Activated B cell treated with CpG ODN at 0.5 μM for 24 hours (primary cell): Measurements from ENCODE around the gene NRF1. TPM values are rescaled to one million over a fixed set of nuclear protein-coding genes. Genes with fewer than 3 reads are reported as not detected.

Experiments used
- ATAC-seq: fragments of 200-7000 bp; cut with Tn5 transposase; one replicate; pipeline ENCODE4 v1.10.0; 2021; ENCODE audit warnings: low read depth, mild to moderate bottlenecking, moderate library complexity
- CTCF ChIA-PET: fragments of 350-600 bp; sonication (Branson Sonifier 250); formaldehyde crosslinking; loops from one replicate; lab custom pipeline; 2021; ENCODE audit warnings: antibody characterized with exemption; lab: Charles Lee
- POLR2A ChIA-PET: fragments of 350-600 bp; sonication (Branson Sonifier 250); formaldehyde crosslinking; loops from one replicate; lab custom pipeline; 2021; ENCODE audit warnings: antibody characterized with exemption; lab: Charles Lee
- DNase-seq: peaks from one replicate; pipeline ENCODE4 v3.0.0; 2022
- H3K27ac Mint-ChIP-seq: one replicate; pipeline ENCODE4 v1.8.0; 2020; ENCODE audit warnings: mixed read lengths
- H3K27me3 Mint-ChIP-seq: one replicate; pipeline ENCODE4 v1.8.0; 2021; ENCODE audit warnings: mixed read lengths
- H3K36me3 Mint-ChIP-seq: one replicate; pipeline ENCODE4 v1.8.0; 2021; ENCODE audit warnings: low read depth, mixed read lengths
- H3K4me1 Mint-ChIP-seq: one replicate; pipeline ENCODE4 v1.8.0; 2021; ENCODE audit warnings: mixed read lengths
- H3K4me3 Mint-ChIP-seq: one replicate; pipeline ENCODE4 v1.8.0; 2020; ENCODE audit warnings: mild to moderate bottlenecking, mixed read lengths
- H3K9me3 Mint-ChIP-seq: one replicate; pipeline ENCODE4 v1.8.0; 2020; ENCODE audit warnings: mixed read lengths
- CTCF ChIP-seq: fragments of 200-600 bp; IDR thresholded peaks from one replicate; pipeline ENCODE4 v1.8.0; 2022; ENCODE audit warnings: antibody characterized with exemption, mild to moderate bottlenecking
- intact Hi-C: fragments of 100-400 bp; cut with micrococcal nuclease; formaldehyde crosslinking; loops from one replicate; pipeline ENCODE4 v1.15.1; 2024
- total RNA-seq: library from RNA; stranded (reverse); gene quantifications from 2 replicates; pipeline ENCODE4 v1.2.3, GENCODE V29; 2022

NRF1 gene
- total RNA-seq, 1 donor from 2014 or later: 27.4 TPM

- CTCF ChIA-PET: interaction anchor here (1.3 to 2.0 kb wide), 2 partner anchors 18 to 26 kb away, joined by 6 read pairs; no protein-coding TSS in a partner anchor
- no peak overlapping the region for H3K27ac Mint-ChIP-seq
- intact Hi-C loops: loop anchor here (10.0 kb wide), 2 partner anchors 392 to 682 kb away; partner anchors contain the start of genes AHCYL2 and IRF5
Observed at GRCh38 chr7:129617178-129617577, 5.7 kb downstream of the NRF1 start.

GRCh38 chr7:129617652-129618051, 6.1 kb downstream of the NRF1 start:
- DNase-seq (no peak), ATAC-seq (no peak)
- Mint-ChIP-seq H3K27me3 (no peaks in the 10 kb centered on the region), H3K4me3 (no peak overlapping the region), H3K36me3 (peaks cover 7% of the 10 kb centered on the region), H3K4me1 (peaks cover 68% of the 10 kb centered on the region), H3K9me3 (no peaks in the 10 kb centered on the region), H3K27ac (no peak overlapping the region)
- intact Hi-C loops: loop anchor here (10.0 kb wide), 2 partner anchors 393 to 683 kb away; partner anchors contain the start of genes AHCYL2 and IRF5
- POLR2A ChIA-PET: no interaction called here
- CTCF ChIA-PET: interaction anchor here (2.0 kb wide), 1 partner anchor 17 kb away, joined by 6 read pairs; no protein-coding TSS in a partner anchor
- no peak for TF ChIP-seq CTCF

More at GRCh38 chr7:129617178-129617577, 5.7 kb downstream of the NRF1 start:
- Mint-ChIP-seq H3K4me1 (peaks cover 70% of the 10 kb centered on the region), H3K36me3 (peaks cover 9% of the 10 kb centered on the region), H3K4me3 (no peak overlapping the region), H3K27me3 (no peaks in the 10 kb centered on the region), H3K9me3 (no peaks in the 10 kb centered on the region)
- POLR2A ChIA-PET: no interaction called here
- no peak for TF ChIP-seq CTCF
- DNase-seq (no peak), ATAC-seq (no peak)

- Mint-ChIP-seq H3K27ac (no peak overlapping the region), H3K4me1 (peaks cover 50% of the 10 kb centered on the region), H3K36me3 (peaks cover 5% of the 10 kb centered on the region), H3K9me3 (no peaks in the 10 kb centered on the region), H3K27me3 (no peaks in the 10 kb centered on the region), H3K4me3 (no peak overlapping the region)
- ChIA-PET CTCF (no interaction called here), POLR2A (no interaction called here)
- intact Hi-C loops: no loop called here
- DNase-seq: no peak
- TF ChIP-seq CTCF: no peak
- ATAC-seq: no peak
Observed at GRCh38 chr7:129626896-129627295, 15.4 kb downstream of the NRF1 start.

- CTCF ChIA-PET: interaction anchor here (2.0 kb wide), 1 partner anchor 17 kb away, joined by 6 read pairs; no protein-coding TSS in a partner anchor
Observed at GRCh38 chr7:129630341-129630740, 18.8 kb downstream of the NRF1 start.

More at GRCh38 chr7:129630341-129630740, 18.8 kb downstream of the NRF1 start:
- H3K27me3 Mint-ChIP-seq: no peaks in the 10 kb centered on the region
- H3K27ac Mint-ChIP-seq: no peak overlapping the region
- POLR2A ChIA-PET: interaction anchor here (0.5 to 1.1 kb wide), 2 partner anchors 18 to 410 kb away, joined by 4 to 5 read pairs; no protein-coding TSS in a partner anchor
- no peak for ATAC-seq
- intact Hi-C loops: no loop called here
- no peak for TF ChIP-seq CTCF
- DNase-seq: no peak
- H3K4me1 Mint-ChIP-seq: peaks cover 42% of the 10 kb centered on the region
- peaks cover 3% of the 10 kb centered on the region for H3K36me3 Mint-ChIP-seq
- no peaks in the 10 kb centered on the region for H3K9me3 Mint-ChIP-seq
- no peak overlapping the region for H3K4me3 Mint-ChIP-seq
